K562 (cell line): ENCODE measurements around the gene TCF12. TPM values are rescaled to one million over a fixed set of nuclear protein-coding genes. Genes with fewer than 3 reads are reported as not detected.

Source experiments
- CHD1 ChIP-seq: fragments of 200-600 bp; sonication (generic); IDR thresholded peaks from one replicate; pipeline ENCODE4 v1.6.1; 2012; ENCODE audit warnings: mild to moderate bottlenecking, moderate library complexity, low read length, inconsistent platforms
- E2F3 ChIP-seq: fragments of 250-450 bp; sonication (Bioruptor Pico); IDR thresholded peaks from 2 replicates; pipeline ENCODE4 v1.4.0; 2020; ENCODE audit warnings: mild to moderate bottlenecking
- GTF2E2 ChIP-seq: fragments of 200-800 bp; sonication (Bioruptor generic); IDR thresholded peaks from 2 replicates; pipeline ENCODE4 v1.6.1; 2016; ENCODE audit warnings: missing genetic modification characterization, missing compliant biosample characterization
- HDAC3 ChIP-seq: fragments of 450-650 bp; IDR thresholded peaks from 2 replicates; pipeline ENCODE4 v1.6.1; 2018; ENCODE audit warnings: borderline replicate concordance, mild to moderate bottlenecking, moderate library complexity; ENCODE audit not compliant: partially characterized antibody
- MTA2 ChIP-seq: fragments of 450-650 bp; IDR thresholded peaks from 2 replicates; pipeline ENCODE4 v1.6.1; 2016; ENCODE audit warnings: low read depth
- NR2C1 ChIP-seq, 2 experiments: fragments of 450-650 bp; IDR thresholded peaks; 2 replicates each; pipeline ENCODE4 v1.6.1; 2017; ENCODE audit warnings: mild to moderate bottlenecking in 2 of 2, antibody characterized with exemption in 1 of 2, inconsistent platforms in 1 of 2, missing compliant biosample characterization in 1 of 2, missing genetic modification characterization in 1 of 2
- PML ChIP-seq: IDR thresholded peaks from 2 replicates; pipeline ENCODE4 v1.6.1; 2012; ENCODE audit warnings: low read length, inconsistent platforms
- PRPF4 ChIP-seq: fragments of 200-400 bp; formaldehyde crosslinking; IDR thresholded peaks from one replicate; pipeline ENCODE4 v1.6.1; 2017; ENCODE audit warnings: low read length, low read depth, mild to moderate bottlenecking; ENCODE audit not compliant: insufficient read depth, poor library complexity, severe bottlenecking
- PURB ChIP-seq: sonication (generic); formaldehyde crosslinking; IDR thresholded peaks from 2 replicates; pipeline ENCODE4 v1.9.0; 2021; ENCODE audit warnings: low read depth, mild to moderate bottlenecking, missing genetic modification reagents
- PYGO2 ChIP-seq: fragments of 450-650 bp; IDR thresholded peaks from 2 replicates; pipeline ENCODE4 v1.6.1; 2016; ENCODE audit warnings: mild to moderate bottlenecking, missing genetic modification characterization, moderate library complexity, missing compliant biosample characterization
- RB1 ChIP-seq: fragments of 450-650 bp; IDR thresholded peaks from 2 replicates; pipeline ENCODE4 v1.6.1; 2017; ENCODE audit warnings: low read depth, mild to moderate bottlenecking
- TAF1 ChIP-seq: IDR thresholded peaks from 2 replicates; pipeline ENCODE4 v1.6.1; 2011; ENCODE audit warnings: mild to moderate bottlenecking, low read length, moderate library complexity; ENCODE audit not compliant: insufficient read depth, control insufficient read depth, severe bottlenecking; ENCODE audit errors: extremely low read depth
- TEAD4 ChIP-seq, 2 experiments: sonication (generic) in 1 of 2; formaldehyde crosslinking in 1 of 2; IDR thresholded peaks; 2 replicates each; pipeline versions ENCODE4 v1.6.1 to v1.8.0; 2012 to 2022; ENCODE audit warnings: borderline replicate concordance in 1 of 2, inconsistent platforms in 1 of 2, low read length in 1 of 2, mild to moderate bottlenecking in 1 of 2, missing genetic modification reagents in 1 of 2
- ZNF24 ChIP-seq: fragments of 450-650 bp; IDR thresholded peaks from 2 replicates; pipeline ENCODE4 v1.6.1; 2016
- polyA plus RNA-seq, 8 experiments: library from polyadenylated mRNA; depleted of rRNA in 4 of 8; stranded (reverse) in 5 of 8; unstranded in 3 of 8; fragments of >200 nt; fragmentation: Nextera tagmentation in 2 of 8; fragmentation: Illumina TruSeq in 1 of 8; extraction: Ambion mirVana in 2 of 8; extraction: Trizol in 1 of 8; gene quantifications; 2 replicates each; pipeline versions ENCODE4 v1.2.1 to v1.2.3, GENCODE V29; 2011 to 2014; ENCODE audit warnings: inconsistent platforms in 1 of 8, missing spikeins in 1 of 8
- total RNA-seq, 7 experiments: library from RNA; depleted of rRNA in 6 of 7; stranded (reverse); fragments of >200 nt in 6 of 7; fragmentation: Illumina TruSeq in 2 of 7; extraction: Trizol in 2 of 7; gene quantifications; 2 replicates each; pipeline versions ENCODE4 v1.2.1 to v1.2.3, GENCODE V29; 2011 to 2021; ENCODE audit warnings: low replicate concordance in 1 of 7
- TF ChIP-seq, protein P1 (sequence below): fragments of 450-650 bp; IDR thresholded peaks from 2 replicates; pipeline ENCODE4 v1.6.1; 2016
- TF ChIP-seq, protein P2 (sequence below), 3 experiments: fragments of 200-800 bp in 1 of 3; fragments of 250-450 bp in 1 of 3; fragments of 450-650 bp in 1 of 3; sonication (Bioruptor Pico) in 1 of 3; sonication (Bioruptor generic) in 1 of 3; formaldehyde crosslinking in 1 of 3; IDR thresholded peaks; 2 replicates each; pipeline versions ENCODE4 v1.6.1 to v1.8.0; 2016 to 2022; ENCODE audit warnings: mild to moderate bottlenecking in 2 of 3, missing genetic modification characterization in 2 of 3, missing compliant biosample characterization in 1 of 3, moderate library complexity in 1 of 3
- TF ChIP-seq, protein P3 (sequence below), 2 experiments: fragments of 450-650 bp; conservative IDR thresholded peaks; 2 replicates each; pipeline ENCODE4 v1.6.1; 2017; ENCODE audit warnings: mild to moderate bottlenecking in 2 of 2, moderate library complexity in 2 of 2
- TF ChIP-seq, protein P4 (sequence below): sonication (generic); IDR thresholded peaks from 2 replicates; pipeline ENCODE4 v1.6.1; 2016

The TCF12 gene
- total and polyA plus RNA-seq, 9 of the 15 experiments (the other 6 are each of a cell fraction or from before 2014, with no cell fraction given) = 10.5 to 132 (median 52.9) TPM

DNA sequence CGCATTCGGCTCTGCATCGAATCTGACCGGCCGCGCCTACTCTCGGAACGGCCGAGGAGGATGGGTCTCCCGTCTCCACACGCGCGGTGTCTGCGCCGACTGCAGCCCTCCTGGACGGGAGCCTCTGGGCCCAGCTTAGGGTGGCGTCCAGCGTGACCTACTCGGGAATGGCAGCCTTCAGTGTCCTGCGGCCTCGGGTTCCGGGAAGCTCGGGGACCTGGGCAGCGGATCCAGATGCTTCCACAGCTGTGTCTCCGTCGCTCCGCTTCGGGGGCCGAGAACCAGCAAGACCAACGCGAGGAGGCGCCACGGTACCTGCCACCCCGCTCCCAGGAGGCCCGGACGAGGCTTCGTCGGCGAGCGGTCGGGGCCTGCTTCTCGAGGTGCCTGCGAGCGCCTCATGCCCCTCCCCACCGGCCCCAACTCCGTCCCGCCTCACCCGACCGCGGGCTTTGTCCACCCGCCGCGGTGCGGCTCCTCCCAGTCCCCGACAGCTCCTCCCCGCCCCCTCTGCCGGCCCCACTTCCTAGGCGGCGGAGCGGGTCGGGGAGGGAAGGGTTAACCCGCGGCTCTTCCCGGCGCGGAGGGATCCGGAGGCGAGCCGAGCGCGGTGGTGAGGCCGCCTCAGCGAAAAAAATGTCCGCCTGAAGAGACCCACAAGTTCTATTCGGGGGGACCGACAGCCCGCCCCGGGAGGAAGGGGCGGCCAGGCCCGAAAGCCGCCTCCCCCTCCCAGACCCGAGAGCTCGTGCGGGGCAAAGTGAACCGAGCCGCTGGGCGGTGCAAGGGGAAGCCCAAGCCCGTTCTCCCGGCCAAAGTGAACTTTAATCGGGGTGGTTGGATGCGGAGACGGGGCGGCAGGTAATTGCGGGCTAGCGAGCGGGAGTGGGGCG, at the start of gene TCF12 (continued):
- no peak for TF ChIP-seq TEAD4 (IDR thresholded peaks at IDR 0.05; ENCODE audit: low read length)
- TF ChIP-seq TEAD4 (CRISPR knock-in tag; IDR thresholded peaks at IDR 0.05; ENCODE audit: borderline replicate concordance) = peak; percentile 93
- peak; percentile 71; the same call in 1 of the 2 replicates for TF ChIP-seq PML
- TF ChIP-seq, protein P1, sequence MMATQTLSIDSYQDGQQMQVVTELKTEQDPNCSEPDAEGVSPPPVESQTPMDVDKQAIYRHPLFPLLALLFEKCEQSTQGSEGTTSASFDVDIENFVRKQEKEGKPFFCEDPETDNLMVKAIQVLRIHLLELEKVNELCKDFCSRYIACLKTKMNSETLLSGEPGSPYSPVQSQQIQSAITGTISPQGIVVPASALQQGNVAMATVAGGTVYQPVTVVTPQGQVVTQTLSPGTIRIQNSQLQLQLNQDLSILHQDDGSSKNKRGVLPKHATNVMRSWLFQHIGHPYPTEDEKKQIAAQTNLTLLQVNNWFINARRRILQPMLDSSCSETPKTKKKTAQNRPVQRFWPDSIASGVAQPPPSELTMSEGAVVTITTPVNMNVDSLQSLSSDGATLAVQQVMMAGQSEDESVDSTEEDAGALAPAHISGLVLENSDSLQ = peak; percentile 64; the same call in 1 of the 2 replicates
- no peak for TF ChIP-seq PURB (CRISPR knock-in tag)
- TF ChIP-seq ZNF24 = peak; percentile 47; the same call in 1 of the 2 replicates
- no peak for TF ChIP-seq NR2C1 (IDR thresholded peaks at IDR 0.05)
- TF ChIP-seq NR2C1 (tag; IDR thresholded peaks at IDR 0.05) = peak; percentile 21; the same call in 1 of the 2 replicates
- TF ChIP-seq, protein P2, sequence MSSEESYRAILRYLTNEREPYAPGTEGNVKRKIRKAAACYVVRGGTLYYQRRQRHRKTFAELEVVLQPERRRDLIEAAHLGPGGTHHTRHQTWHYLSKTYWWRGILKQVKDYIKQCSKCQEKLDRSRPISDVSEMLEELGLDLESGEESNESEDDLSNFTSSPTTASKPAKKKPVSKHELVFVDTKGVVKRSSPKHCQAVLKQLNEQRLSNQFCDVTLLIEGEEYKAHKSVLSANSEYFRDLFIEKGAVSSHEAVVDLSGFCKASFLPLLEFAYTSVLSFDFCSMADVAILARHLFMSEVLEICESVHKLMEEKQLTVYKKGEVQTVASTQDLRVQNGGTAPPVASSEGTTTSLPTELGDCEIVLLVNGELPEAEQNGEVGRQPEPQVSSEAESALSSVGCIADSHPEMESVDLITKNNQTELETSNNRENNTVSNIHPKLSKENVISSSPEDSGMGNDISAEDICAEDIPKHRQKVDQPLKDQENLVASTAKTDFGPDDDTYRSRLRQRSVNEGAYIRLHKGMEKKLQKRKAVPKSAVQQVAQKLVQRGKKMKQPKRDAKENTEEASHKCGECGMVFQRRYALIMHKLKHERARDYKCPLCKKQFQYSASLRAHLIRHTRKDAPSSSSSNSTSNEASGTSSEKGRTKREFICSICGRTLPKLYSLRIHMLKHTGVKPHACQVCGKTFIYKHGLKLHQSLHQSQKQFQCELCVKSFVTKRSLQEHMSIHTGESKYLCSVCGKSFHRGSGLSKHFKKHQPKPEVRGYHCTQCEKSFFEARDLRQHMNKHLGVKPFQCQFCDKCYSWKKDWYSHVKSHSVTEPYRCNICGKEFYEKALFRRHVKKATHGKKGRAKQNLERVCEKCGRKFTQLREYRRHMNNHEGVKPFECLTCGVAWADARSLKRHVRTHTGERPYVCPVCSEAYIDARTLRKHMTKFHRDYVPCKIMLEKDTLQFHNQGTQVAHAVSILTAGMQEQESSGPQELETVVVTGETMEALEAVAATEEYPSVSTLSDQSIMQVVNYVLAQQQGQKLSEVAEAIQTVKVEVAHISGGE (CRISPR knock-in tag; IDR thresholded peaks at IDR 0.05) = peak in 2 of 3 experiments; percentile 37 to 75; a peak in 2 of 6 replicates
- no peak for TF ChIP-seq PYGO2 (tag)
- peak; percentile 93 for TF ChIP-seq TAF1
- TF ChIP-seq HDAC3 = no peak
- peak; percentile 73 for TF ChIP-seq GTF2E2 (tag)
- 0 out of 2 replicates have a peak, but pooled peaks have one; percentile 30 for TF ChIP-seq MTA2
- TF ChIP-seq, protein P3, sequence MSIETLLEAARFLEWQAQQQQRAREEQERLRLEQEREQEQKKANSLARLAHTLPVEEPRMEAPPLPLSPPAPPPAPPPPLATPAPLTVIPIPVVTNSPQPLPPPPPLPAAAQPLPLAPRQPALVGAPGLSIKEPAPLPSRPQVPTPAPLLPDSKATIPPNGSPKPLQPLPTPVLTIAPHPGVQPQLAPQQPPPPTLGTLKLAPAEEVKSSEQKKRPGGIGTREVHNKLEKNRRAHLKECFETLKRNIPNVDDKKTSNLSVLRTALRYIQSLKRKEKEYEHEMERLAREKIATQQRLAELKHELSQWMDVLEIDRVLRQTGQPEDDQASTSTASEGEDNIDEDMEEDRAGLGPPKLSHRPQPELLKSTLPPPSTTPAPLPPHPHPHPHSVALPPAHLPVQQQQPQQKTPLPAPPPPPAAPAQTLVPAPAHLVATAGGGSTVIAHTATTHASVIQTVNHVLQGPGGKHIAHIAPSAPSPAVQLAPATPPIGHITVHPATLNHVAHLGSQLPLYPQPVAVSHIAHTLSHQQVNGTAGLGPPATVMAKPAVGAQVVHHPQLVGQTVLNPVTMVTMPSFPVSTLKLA (conservative IDR thresholded peaks at IDR 0.05) = peak; percentile 52 to 74
- TF ChIP-seq PRPF4 = peak; percentile 62
- TF ChIP-seq CHD1 = no peak
- TF ChIP-seq E2F3 (CRISPR knock-in tag) = 0 out of 2 replicates have a peak, but pooled peaks have one; percentile 23
- TF ChIP-seq RB1 = peak; percentile 80
- TF ChIP-seq, protein P4, sequence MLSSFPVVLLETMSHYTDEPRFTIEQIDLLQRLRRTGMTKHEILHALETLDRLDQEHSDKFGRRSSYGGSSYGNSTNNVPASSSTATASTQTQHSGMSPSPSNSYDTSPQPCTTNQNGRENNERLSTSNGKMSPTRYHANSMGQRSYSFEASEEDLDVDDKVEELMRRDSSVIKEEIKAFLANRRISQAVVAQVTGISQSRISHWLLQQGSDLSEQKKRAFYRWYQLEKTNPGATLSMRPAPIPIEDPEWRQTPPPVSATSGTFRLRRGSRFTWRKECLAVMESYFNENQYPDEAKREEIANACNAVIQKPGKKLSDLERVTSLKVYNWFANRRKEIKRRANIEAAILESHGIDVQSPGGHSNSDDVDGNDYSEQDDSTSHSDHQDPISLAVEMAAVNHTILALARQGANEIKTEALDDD = no peak
